Stomach (tissue), 4 donors: ENCODE measurements around the gene NPAS3.

Experiments used
- CTCF ChIP-seq, 7 experiments: fragments of 450-650 bp in 4 of 7; fragments of 200-600 bp in 3 of 7; sonication (generic) in 3 of 7; IDR thresholded peaks; one replicate each; pipeline ENCODE4 v1.5.1; 2016 to 2019; ENCODE audit warnings: antibody characterized with exemption in 7 of 7, control low read depth in 2 of 7, mild to moderate bottlenecking in 1 of 7
- POLR2A ChIP-seq, 4 donors: fragments of 450-650 bp; IDR thresholded peaks; one replicate each; pipeline ENCODE4 v1.6.1; 2016; ENCODE audit warnings: antibody characterized with exemption in 4 of 4, control low read depth in 2 of 4, mild to moderate bottlenecking in 1 of 4, moderate library complexity in 1 of 4

GRCh38 chr14:32900547-32900946 is 38.1 kb upstream of the NPAS3 start:
- TF ChIP-seq CTCF (IDR thresholded peaks at IDR 0.05) (no peak), POLR2A (IDR thresholded peaks at IDR 0.05) (no peak)
